Peyer's patch (tissue), 4 donors: ENCODE results near the gene SUPT3H. TPM values are rescaled to one million over a fixed set of nuclear protein-coding genes. Genes with fewer than 3 reads are reported as not detected.

Source experiments
- DNase-seq, 3 donors: peaks; one replicate each; pipeline ENCODE4 v3.0.0-alpha.2; 2017 to 2019
- H3K27ac ChIP-seq, 4 donors: fragments of 200-600 bp; sonication (generic); one replicate each; pipeline ENCODE4 v1.5.1; 2016 to 2019
- H3K27me3 ChIP-seq, 2 donors: fragments of 200-600 bp; sonication (generic); one replicate each; pipeline ENCODE4 v1.5.1; 2019
- H3K36me3 ChIP-seq, 3 donors: fragments of 200-600 bp; sonication (generic); one replicate each; pipeline ENCODE4 v1.5.1; 2016 to 2019
- H3K4me1 ChIP-seq, 4 donors: fragments of 200-600 bp; sonication (generic); one replicate each; pipeline ENCODE4 v1.5.1; 2016 to 2019
- H3K4me3 ChIP-seq, 4 donors: fragments of 200-600 bp; sonication (generic); 1 replicate in 3 of 4; 2 replicates in 1 of 4; pipeline ENCODE4 v1.5.1; 2016 to 2019; ENCODE audit warnings: mild to moderate bottlenecking in 1 of 4
- H3K9me3 ChIP-seq, 4 donors: fragments of 200-600 bp; sonication (generic); one replicate each; pipeline ENCODE4 v1.5.1; 2016 to 2019; ENCODE audit warnings: mild to moderate bottlenecking in 1 of 4
- POLR2A ChIP-seq, 2 donors: fragments of 450-650 bp; IDR thresholded peaks; one replicate each; pipeline ENCODE4 v1.5.1; 2017; ENCODE audit warnings: antibody characterized with exemption in 2 of 2, mild to moderate bottlenecking in 2 of 2, moderate library complexity in 2 of 2
- total RNA-seq, 4 donors: library from RNA; depleted of rRNA; stranded (reverse); fragments of >200 nt; gene quantifications; one replicate each; pipeline ENCODE4 v1.1.0, GENCODE V29; 2016
- TF ChIP-seq, protein P1 (sequence below), 6 experiments: fragments of 450-650 bp in 4 of 6; fragments of 200-600 bp in 2 of 6; sonication (generic) in 1 of 6; IDR thresholded peaks; one replicate each; pipeline ENCODE4 v1.5.1; 2017 to 2019; ENCODE audit warnings: antibody characterized with exemption in 6 of 6, mild to moderate bottlenecking in 3 of 6, moderate library complexity in 1 of 6

SUPT3H gene
- total RNA-seq, 4 donors from 2014 or later = 2.0 to 17.3 (median 2.7) TPM

DNA sequence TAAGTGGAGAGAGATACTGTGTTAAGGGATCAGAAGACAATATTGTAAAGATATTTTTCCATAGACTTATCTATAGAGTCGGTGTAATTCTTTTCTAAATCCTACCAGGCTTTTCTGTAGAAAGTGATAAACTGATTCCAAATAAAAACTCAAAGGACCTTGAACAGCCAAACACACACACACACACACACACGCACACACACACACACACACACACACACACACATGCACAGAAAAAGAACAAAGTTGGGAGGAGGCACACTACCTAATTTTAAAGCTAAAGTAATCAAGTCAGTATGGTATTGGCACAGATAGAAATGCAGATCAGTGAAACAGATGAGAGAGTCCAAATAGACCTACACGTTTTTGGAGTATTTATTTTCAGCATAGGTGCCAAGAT, 534.0 kb downstream of the SUPT3H start:
- Histone ChIP-seq H3K27me3 (no peaks in the 10 kb centered on the region), H3K27ac (no peak overlapping the region), H3K4me1 (no peaks in the 10 kb centered on the region), H3K9me3 (no peaks in the 10 kb centered on the region), H3K36me3 (no peaks in the 10 kb centered on the region), H3K4me3 (no peak overlapping the region)
- TF ChIP-seq, protein P1, sequence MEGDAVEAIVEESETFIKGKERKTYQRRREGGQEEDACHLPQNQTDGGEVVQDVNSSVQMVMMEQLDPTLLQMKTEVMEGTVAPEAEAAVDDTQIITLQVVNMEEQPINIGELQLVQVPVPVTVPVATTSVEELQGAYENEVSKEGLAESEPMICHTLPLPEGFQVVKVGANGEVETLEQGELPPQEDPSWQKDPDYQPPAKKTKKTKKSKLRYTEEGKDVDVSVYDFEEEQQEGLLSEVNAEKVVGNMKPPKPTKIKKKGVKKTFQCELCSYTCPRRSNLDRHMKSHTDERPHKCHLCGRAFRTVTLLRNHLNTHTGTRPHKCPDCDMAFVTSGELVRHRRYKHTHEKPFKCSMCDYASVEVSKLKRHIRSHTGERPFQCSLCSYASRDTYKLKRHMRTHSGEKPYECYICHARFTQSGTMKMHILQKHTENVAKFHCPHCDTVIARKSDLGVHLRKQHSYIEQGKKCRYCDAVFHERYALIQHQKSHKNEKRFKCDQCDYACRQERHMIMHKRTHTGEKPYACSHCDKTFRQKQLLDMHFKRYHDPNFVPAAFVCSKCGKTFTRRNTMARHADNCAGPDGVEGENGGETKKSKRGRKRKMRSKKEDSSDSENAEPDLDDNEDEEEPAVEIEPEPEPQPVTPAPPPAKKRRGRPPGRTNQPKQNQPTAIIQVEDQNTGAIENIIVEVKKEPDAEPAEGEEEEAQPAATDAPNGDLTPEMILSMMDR (IDR thresholded peaks at IDR 0.05) = no peak
- TF ChIP-seq POLR2A (IDR thresholded peaks at IDR 0.05) = no peak
- DNase-seq = no peak

DNA sequence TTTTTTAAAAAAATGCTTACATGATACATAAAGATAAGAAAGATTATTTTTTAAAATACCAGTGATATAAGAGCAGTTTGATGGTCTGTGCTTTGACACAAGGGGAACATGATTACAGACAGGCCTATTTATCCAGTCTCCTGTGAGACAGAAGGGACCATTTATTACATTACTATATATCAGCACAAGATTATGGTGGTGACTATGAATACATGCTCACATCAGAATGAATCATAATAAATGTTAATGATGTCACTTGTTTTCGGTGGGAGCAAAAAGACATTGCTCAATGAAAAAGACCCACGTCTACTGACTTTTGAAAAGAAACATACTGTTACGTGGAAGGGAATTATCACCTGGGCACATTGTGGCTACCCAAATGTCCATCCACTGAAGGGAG, 535.1 kb downstream of the SUPT3H start:
- no peaks in the 10 kb centered on the region for H3K36me3 ChIP-seq
- no peaks in the 10 kb centered on the region for H3K9me3 ChIP-seq
- no peaks in the 10 kb centered on the region for H3K4me1 ChIP-seq
- no peaks in the 10 kb centered on the region for H3K27me3 ChIP-seq
- H3K4me3 ChIP-seq = no peak overlapping the region
- DNase-seq = no peak
- no peak overlapping the region for H3K27ac ChIP-seq
- no peak for TF ChIP-seq POLR2A (IDR thresholded peaks at IDR 0.05)

DNA sequence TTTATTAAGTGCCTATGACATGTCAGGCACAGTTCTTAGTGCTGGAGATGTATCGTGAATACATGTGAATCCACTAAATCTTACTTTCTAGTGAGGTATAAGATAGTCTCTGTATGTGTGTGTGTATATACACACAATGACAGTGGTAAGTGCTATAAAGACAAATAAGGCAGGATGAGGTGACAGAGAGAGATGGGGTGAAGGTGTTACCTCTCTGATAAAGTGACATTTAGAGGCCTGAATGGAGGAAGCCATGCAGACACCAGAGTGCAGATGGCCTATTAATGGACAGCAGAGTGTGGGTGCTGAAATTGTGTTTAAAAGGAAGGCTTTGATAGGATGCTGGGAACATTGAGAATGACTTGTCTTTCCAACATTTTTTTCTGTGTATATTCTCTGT, 535.9 kb downstream of the SUPT3H start:
- Histone ChIP-seq H3K4me1 (no peaks in the 10 kb centered on the region), H3K9me3 (no peaks in the 10 kb centered on the region), H3K27ac (no peak overlapping the region), H3K36me3 (no peaks in the 10 kb centered on the region), H3K4me3 (no peak overlapping the region), H3K27me3 (no peaks in the 10 kb centered on the region)
- DNase-seq = no peak
- no peak for TF ChIP-seq POLR2A (IDR thresholded peaks at IDR 0.05)
- TF ChIP-seq, protein P1 (IDR thresholded peaks at IDR 0.05) = no peak

DNA sequence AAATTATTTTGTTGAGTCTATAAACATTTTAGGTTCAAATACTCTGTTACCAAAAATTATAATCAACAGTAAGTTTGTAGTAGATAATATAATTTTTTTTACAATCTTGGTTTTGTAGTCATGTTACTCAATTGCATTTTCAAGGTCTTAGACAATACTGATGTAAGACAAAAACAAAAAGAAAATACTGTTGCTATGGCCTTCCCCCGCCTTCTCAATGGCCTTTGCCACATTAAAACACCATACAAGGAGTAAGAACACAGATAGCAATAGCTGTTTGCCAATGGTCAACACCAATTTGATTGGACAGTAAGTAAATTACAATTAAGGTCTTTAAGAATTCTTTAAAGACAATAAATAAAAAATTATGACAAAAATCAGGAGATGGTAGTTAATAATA, 540.0 kb downstream of the SUPT3H start:
- Histone ChIP-seq H3K4me1 (no peaks in the 10 kb centered on the region), H3K27ac (no peak overlapping the region), H3K9me3 (no peaks in the 10 kb centered on the region), H3K27me3 (no peaks in the 10 kb centered on the region), H3K4me3 (no peak overlapping the region), H3K36me3 (no peaks in the 10 kb centered on the region)
- TF ChIP-seq, protein P1 (IDR thresholded peaks at IDR 0.05) = no peak
- no peak for TF ChIP-seq POLR2A (IDR thresholded peaks at IDR 0.05)
- no peak for DNase-seq

DNA sequence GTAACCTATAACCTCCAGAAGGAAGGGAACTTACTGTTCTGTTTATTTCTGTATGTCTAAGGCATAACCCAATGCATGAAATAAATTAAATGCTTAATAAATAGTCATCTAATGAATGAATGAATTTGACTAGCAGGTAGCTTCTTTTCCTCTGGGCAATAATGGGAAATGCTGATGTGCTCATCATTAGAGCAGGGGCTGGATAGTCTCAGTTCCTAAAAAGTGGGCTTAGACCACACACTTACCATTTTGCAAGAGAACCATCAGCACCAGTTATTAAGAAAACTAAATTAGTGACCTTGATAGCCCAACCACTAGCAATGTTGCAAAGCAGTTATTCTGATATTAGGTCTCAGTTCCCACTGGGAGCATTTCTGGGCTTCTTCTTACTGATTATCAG, 540.5 kb downstream of the SUPT3H start:
- TF ChIP-seq, protein P1 (IDR thresholded peaks at IDR 0.05) = no peak
- TF ChIP-seq POLR2A (IDR thresholded peaks at IDR 0.05) = no peak
- no peaks in the 10 kb centered on the region for H3K27me3 ChIP-seq
- H3K4me1 ChIP-seq = no peaks in the 10 kb centered on the region
- H3K27ac ChIP-seq = no peak overlapping the region
- no peaks in the 10 kb centered on the region for H3K36me3 ChIP-seq
- no peak for DNase-seq
- H3K4me3 ChIP-seq = no peak overlapping the region
- no peaks in the 10 kb centered on the region for H3K9me3 ChIP-seq

DNA sequence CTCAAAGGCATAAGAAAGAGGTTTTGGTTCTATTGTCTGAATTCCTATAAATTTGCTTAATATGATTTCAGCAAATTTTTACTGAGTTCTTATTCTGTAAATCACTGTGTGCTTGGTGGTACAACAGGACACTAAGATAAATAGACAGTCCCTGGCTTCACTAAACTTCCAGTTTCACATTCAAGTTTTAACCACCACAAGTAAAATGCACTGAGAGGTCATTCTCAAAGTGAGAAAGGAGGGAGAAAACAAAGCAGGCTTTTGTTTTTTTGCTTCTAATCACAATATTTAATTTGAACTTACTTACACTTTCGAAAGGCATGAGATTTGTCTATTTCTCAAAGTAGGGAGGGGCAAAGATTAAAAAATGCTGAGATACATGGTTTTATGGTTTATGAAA, 544.5 kb downstream of the SUPT3H start:
- Histone ChIP-seq H3K4me3 (no peak overlapping the region), H3K27ac (no peak overlapping the region), H3K9me3 (no peaks in the 10 kb centered on the region), H3K4me1 (no peaks in the 10 kb centered on the region), H3K27me3 (no peaks in the 10 kb centered on the region), H3K36me3 (no peaks in the 10 kb centered on the region)
- DNase-seq = no peak
- TF ChIP-seq, protein P1 (IDR thresholded peaks at IDR 0.05) = no peak
- no peak for TF ChIP-seq POLR2A (IDR thresholded peaks at IDR 0.05)
